ENCODE results near the gene BCL3.

Gene BCL3

DNA sequence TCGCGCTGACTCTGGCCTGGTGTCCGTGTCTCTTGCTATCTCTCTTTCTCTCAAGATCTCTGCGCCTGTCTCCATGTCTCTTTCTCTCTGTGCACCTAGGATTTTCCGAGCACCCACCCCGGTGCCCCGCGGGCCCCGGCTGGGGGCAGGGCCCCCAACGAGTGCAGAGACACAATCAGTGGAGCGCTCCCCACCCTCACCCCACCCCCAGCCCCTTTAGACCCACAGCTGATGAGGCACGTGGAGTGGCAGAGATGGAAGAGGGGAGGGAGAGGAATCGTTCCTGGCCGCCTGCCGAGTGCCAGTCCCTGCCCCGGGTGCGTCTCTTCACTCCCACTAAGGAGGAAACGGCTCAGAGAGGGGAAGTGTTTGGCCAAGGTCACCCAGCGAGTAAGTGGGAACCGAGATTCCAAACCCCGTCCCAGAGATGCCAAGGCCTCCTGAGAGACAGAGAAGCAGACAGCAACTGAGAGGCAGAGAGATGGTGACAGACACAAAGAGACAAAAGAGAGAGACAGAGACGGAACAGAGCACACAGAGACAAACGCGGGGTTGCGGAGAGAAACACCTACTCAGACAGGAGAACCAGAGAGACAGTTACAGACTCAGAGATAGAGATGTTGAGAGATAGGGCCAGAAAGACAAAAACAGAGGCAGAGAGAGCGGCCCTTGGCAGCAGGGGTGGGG is 626 bp upstream of the BCL3 start:
- Histone ChIP-seq H3K4me3 (peak overlapping the region; percentile 75), H3K27ac (peak overlapping the region; percentile 84 to 92)
- TF ChIP-seq, protein P1, sequence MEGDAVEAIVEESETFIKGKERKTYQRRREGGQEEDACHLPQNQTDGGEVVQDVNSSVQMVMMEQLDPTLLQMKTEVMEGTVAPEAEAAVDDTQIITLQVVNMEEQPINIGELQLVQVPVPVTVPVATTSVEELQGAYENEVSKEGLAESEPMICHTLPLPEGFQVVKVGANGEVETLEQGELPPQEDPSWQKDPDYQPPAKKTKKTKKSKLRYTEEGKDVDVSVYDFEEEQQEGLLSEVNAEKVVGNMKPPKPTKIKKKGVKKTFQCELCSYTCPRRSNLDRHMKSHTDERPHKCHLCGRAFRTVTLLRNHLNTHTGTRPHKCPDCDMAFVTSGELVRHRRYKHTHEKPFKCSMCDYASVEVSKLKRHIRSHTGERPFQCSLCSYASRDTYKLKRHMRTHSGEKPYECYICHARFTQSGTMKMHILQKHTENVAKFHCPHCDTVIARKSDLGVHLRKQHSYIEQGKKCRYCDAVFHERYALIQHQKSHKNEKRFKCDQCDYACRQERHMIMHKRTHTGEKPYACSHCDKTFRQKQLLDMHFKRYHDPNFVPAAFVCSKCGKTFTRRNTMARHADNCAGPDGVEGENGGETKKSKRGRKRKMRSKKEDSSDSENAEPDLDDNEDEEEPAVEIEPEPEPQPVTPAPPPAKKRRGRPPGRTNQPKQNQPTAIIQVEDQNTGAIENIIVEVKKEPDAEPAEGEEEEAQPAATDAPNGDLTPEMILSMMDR (IDR thresholded peaks at IDR 0.05): no peak
- DNase-seq (ENCODE audit: low spot score): no peak

DNA sequence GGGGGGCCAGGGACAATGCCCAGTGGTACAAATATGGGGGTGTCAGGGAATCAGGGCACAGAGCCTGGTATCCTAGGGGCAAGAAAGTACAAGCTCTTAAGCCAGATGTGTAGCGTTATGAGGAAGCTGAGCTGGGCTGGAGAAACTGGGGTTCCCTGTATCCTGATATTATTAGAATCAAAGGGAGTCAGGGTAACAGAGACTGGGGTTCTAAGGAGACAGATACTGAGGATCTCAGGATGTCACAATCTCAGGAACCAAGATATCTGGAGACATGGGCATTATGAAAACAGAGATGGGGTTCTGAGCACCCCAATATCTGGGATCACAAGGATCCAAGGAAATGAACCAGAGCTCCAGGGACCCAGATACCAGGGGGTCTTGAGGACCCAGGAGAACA is 784 bp downstream of the BCL3 start:
- no peak for DNase-seq (ENCODE audit: low spot score)
- TF ChIP-seq, protein P1 (IDR thresholded peaks at IDR 0.05): no peak
- peak overlapping the region; percentile 75 for H3K4me3 ChIP-seq
- H3K27ac ChIP-seq: peak overlapping the region; percentile 84 to 92

DNA sequence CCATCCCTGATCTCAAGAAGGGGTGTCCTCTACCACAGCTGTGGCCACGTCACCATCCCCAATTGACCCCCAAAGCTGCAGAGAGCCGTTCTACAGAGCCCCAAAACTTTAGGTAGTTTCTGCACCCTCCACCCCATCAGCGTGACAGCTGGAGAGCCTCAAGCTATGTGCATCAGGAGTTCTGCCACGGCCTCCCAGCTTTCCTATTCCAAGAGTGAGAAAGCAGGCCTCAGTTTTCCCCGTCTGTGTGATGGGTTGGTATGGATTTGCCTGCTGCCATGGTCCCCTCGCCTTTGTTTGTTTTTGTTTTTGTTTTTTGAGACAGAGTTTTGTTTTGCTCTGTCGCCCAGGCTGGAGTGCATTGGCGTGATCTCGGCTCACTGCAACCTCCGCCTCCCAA is 1.5 kb downstream of the BCL3 start:
- TF ChIP-seq, protein P1 (IDR thresholded peaks at IDR 0.05): no peak
- peak overlapping the region; percentile 84 to 92 for H3K27ac ChIP-seq
- peak overlapping the region; percentile 75 for H3K4me3 ChIP-seq
- no peak for DNase-seq (ENCODE audit: low spot score)

DNA sequence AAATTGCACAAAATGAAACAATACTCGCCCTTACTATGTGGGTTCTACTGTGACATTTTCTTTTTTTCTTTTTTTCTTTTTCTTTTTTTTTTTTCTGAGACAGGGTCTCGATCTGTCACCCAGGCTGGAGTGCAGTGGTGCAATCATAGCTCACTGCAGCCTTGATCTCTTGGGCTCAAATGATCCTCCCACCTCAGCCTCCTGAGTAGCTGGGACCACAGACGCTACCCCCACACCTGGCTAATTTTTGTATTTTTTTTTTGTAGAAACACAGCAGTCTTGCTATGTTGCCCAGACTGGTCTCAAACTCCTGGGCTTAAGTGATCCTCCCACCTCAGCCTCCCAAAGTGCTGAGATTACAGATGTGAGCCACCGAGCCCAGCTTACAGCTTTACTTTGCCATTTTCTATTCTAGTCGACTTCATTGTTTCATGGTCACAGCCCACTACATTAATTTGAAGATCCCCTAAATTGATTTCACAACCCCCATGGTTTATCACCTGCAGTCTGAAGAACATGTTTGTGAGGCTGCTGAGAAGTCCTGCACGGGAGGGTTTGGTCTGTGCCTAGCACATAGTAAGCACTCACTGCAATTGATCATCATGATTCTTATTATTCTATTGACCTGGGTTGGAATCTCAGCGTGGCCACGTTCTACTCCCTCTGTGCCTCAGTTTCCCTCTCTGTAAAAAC is 3.8 kb downstream of the BCL3 start:
- Histone ChIP-seq H3K27ac (peak overlapping the region in 1 of 2 donors; percentile 90), H3K4me3 (peak overlapping the region; percentile 68)
- DNase-seq (ENCODE audit: low spot score): no peak
- TF ChIP-seq, protein P1 (IDR thresholded peaks at IDR 0.05): no peak

DNA sequence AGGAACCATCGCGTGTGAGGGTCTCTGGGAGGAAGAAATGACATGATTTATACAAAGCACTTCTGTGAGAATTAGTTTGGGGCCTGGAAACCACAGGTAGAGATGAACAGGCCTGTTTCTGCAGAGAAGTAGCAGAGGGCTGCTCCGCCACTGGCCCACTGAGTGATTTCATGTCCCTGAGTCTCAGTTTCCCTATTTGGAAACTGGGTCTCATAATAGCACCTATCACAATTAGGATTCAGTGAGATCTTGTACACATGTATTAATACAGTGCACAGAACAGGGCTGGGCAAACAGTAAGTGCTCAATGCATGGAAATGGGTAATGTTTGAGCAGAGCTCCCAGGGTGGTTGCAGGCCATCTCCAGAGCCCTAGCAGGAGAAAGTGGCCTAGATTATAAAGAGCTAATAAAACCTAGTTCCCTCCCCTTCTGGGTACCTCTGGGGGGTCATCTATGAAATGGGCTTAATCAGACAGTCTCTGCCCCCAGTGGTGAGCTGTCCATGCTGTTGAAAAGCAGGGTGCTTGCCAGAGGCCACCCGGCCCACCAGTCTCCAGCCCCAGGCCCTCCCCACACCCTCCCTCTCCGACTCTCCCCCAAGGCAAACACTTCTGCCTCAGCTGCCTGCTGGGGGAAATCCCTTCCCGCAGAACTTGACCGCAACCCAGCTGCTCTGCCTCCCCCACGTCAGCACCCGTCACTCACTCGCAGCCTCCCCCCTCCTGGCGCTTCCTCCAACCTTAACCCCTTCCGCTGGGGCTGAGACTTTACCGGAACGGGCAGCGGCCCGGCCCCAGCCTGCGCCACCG is 4.5 kb downstream of the BCL3 start:
- H3K4me3 ChIP-seq: peak overlapping the region; percentile 68
- peak; percentile 92 for DNase-seq (ENCODE audit: low spot score)
- TF ChIP-seq, protein P1 (IDR thresholded peaks at IDR 0.05): no peak
- peak overlapping the region; percentile 79 to 90 for H3K27ac ChIP-seq

DNA sequence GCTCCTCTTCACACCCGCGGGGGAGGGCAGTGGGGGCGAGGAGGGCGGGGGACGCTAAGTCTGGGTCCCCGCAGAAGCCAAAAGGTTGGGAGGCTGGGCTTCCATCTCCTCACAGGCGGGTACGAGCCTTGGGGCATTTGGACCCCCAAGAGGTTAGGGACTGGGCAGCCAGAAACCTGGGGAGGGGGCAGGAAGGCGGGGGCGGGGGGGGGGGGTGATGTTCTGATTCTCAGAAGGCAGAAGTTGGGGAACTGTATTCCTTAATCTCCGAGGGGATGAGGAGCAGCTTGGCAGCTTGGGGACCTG is 5.1 kb downstream of the BCL3 start:
- TF ChIP-seq, protein P1 (IDR thresholded peaks at IDR 0.05): no peak

More for the DNA sequence above, 5.1 kb downstream of the BCL3 start:
- no peak for DNase-seq (ENCODE audit: low spot score)
- H3K27ac ChIP-seq: peak overlapping the region; percentile 79 to 90
- peak overlapping the region; percentile 68 for H3K4me3 ChIP-seq
